ENCODE data around the gene AKIRIN2. TPM values are rescaled to one million over a fixed set of nuclear protein-coding genes. Genes with fewer than 3 reads are reported as not detected.

The AKIRIN2 gene
- total RNA-seq, 1 donor from 2014 or later = 65.4 TPM

DNA sequence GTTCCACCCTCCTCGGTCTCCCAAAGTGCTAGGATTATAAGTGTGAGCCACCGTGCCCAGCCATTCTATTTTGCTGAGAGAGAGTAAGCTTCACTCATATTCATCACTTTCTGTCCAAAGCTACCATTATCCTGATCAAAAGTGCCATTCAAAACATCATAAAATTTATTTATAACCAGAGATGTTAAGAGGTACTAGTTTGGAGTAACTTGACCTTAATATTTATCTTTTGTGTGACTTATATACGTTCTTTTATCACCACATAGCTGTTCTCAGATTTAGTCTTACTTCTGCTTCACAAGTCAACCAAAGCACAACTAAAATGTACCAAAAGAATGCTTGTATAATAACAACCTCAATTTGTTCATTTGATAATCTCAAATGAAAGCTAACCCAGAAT, 18.1 kb downstream of the AKIRIN2 start:
- H3K27ac Mint-ChIP-seq (ENCODE audit: unreplicated experiment) = no peak overlapping the region
- peaks cover 100% of the 10 kb centered on the region for H3K79me2 ChIP-seq (ENCODE audit: insufficient read depth, low read length)

DNA sequence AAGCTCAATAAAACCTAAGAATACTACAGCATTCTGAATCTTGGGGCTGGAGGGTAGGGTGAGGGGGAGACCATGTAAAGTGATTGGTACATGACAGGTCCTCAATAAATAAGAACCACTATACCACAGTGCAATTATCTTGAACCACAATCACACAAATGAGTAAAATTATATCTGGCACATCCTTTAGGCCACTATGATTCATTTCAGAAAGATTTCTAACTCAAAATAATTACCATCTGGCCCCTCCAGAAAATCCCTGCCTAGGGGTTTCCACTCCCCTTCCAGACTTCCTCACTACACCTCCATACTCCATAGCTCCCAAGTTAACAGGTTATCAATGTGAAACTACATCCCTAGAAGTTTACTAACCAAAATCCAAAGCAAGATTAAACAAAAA, 19.7 kb downstream of the AKIRIN2 start:
- no peak overlapping the region for H3K4me3 ChIP-seq (ENCODE audit: insufficient read depth, low read depth, low read length)
- H2AFZ ChIP-seq (ENCODE audit: low read depth, low read length) = no peak overlapping the region
- H3K27me3 ChIP-seq (ENCODE audit: insufficient read depth, low read length) = no peaks in the 10 kb centered on the region
- peaks cover 91% of the 10 kb centered on the region for H4K20me1 ChIP-seq (ENCODE audit: insufficient read depth, low read length)
- TF ChIP-seq CTCF (IDR thresholded peaks at IDR 0.05; ENCODE audit: insufficient read depth, low read depth, low read length) = no peak
- TF ChIP-seq EZH2 (IDR thresholded peaks at IDR 0.05; ENCODE audit: insufficient read depth, low read length) = no peak
- FAIRE-seq = no peak
- DNase-seq (ENCODE audit: low read depth) = peak; percentile 42
- H3K27me3 Mint-ChIP-seq (ENCODE audit: low read depth, unreplicated experiment) = no peaks in the 10 kb centered on the region
- H3K36me3 ChIP-seq (ENCODE audit: insufficient read depth, low read length) = peaks cover 15% of the 10 kb centered on the region
- H3K36me3 Mint-ChIP-seq (ENCODE audit: low read depth, unreplicated experiment) = peaks cover 9% of the 10 kb centered on the region
- H3K4me1 ChIP-seq (ENCODE audit: insufficient read depth, low read length) = peaks cover 10% of the 10 kb centered on the region
- peak overlapping the region; percentile 20 for H3K27ac Mint-ChIP-seq (ENCODE audit: unreplicated experiment)
- H3K4me1 Mint-ChIP-seq (ENCODE audit: low read depth, unreplicated experiment) = peaks cover 15% of the 10 kb centered on the region
- no peak overlapping the region for H3K9ac ChIP-seq (ENCODE audit: low read length)
- H3K4me2 ChIP-seq (ENCODE audit: low read length) = peak overlapping the region; percentile 40
- no peak overlapping the region for H3K27ac ChIP-seq (ENCODE audit: low read depth, low read length)
- no peaks in the 10 kb centered on the region for H3K9me3 ChIP-seq (ENCODE audit: insufficient read depth, low read depth, low read length)
- no peaks in the 10 kb centered on the region for H3K9me3 Mint-ChIP-seq (ENCODE audit: unreplicated experiment)
- H3K4me3 Mint-ChIP-seq (ENCODE audit: unreplicated experiment) = no peak overlapping the region
- peaks cover 98% of the 10 kb centered on the region for H3K79me2 ChIP-seq (ENCODE audit: insufficient read depth, low read length)

More for the DNA sequence above, 18.1 kb downstream of the AKIRIN2 start:
- H3K4me1 Mint-ChIP-seq (ENCODE audit: low read depth, unreplicated experiment) = peaks cover 15% of the 10 kb centered on the region
- DNase-seq (ENCODE audit: low read depth) = no peak
- H4K20me1 ChIP-seq (ENCODE audit: insufficient read depth, low read length) = peaks cover 99% of the 10 kb centered on the region
- no peak overlapping the region for H3K4me3 Mint-ChIP-seq (ENCODE audit: unreplicated experiment)
- H2AFZ ChIP-seq (ENCODE audit: low read depth, low read length) = no peak overlapping the region
- no peak overlapping the region for H3K4me2 ChIP-seq (ENCODE audit: low read length)
- peaks cover 14% of the 10 kb centered on the region for H3K36me3 ChIP-seq (ENCODE audit: insufficient read depth, low read length)
- H3K27me3 ChIP-seq (ENCODE audit: insufficient read depth, low read length) = no peaks in the 10 kb centered on the region
- no peaks in the 10 kb centered on the region for H3K9me3 Mint-ChIP-seq (ENCODE audit: unreplicated experiment)
- peaks cover 10% of the 10 kb centered on the region for H3K4me1 ChIP-seq (ENCODE audit: insufficient read depth, low read length)
- no peak overlapping the region for H3K27ac ChIP-seq (ENCODE audit: low read depth, low read length)
- no peaks in the 10 kb centered on the region for H3K27me3 Mint-ChIP-seq (ENCODE audit: low read depth, unreplicated experiment)
- H3K36me3 Mint-ChIP-seq (ENCODE audit: low read depth, unreplicated experiment) = peaks cover 2% of the 10 kb centered on the region
- no peak for FAIRE-seq
- H3K4me3 ChIP-seq (ENCODE audit: insufficient read depth, low read depth, low read length) = no peak overlapping the region
- no peaks in the 10 kb centered on the region for H3K9me3 ChIP-seq (ENCODE audit: insufficient read depth, low read depth, low read length)
- H3K9ac ChIP-seq (ENCODE audit: low read length) = no peak overlapping the region
- no peak for TF ChIP-seq CTCF (IDR thresholded peaks at IDR 0.05; ENCODE audit: insufficient read depth, low read depth, low read length)
- no peak for TF ChIP-seq EZH2 (IDR thresholded peaks at IDR 0.05; ENCODE audit: insufficient read depth, low read length)

DNA sequence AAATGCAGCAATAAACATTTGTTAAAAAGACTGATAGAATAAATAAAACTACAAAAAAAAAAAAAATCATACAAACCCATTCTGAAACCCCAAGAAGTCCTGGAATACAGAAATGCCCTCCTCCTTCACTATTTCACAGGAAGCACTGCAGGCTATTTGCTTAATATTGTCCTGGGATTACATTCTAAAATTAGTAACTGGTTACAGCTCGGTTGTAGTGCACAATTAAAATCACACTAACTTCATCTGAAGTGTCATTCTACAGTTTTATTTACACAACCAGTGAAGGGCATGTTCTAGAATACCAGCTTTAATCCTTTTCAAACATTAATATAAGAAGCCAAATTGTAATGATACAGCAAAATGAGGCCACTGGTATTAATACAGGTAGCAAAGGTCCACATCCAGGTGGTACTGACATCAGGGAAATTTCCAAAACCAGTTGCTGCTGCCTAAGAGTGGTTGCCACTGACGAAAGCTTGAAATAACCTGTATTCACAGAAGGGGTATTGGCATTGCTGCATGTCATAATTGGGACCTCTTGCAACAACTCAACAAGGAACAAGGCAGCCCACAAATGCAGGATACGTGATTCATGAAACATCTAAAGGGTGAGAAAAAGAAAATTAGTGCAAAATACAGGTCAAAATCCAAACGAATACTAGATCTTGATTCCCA, 26.9 kb downstream of the AKIRIN2 start:
- H3K36me3 ChIP-seq (ENCODE audit: insufficient read depth, low read length) = peaks cover 38% of the 10 kb centered on the region
- no peak overlapping the region for H3K27ac ChIP-seq (ENCODE audit: low read depth, low read length)
- peaks cover 50% of the 10 kb centered on the region for H3K79me2 ChIP-seq (ENCODE audit: insufficient read depth, low read length)
- no peaks in the 10 kb centered on the region for H3K4me1 ChIP-seq (ENCODE audit: insufficient read depth, low read length)
- no peak overlapping the region for H2AFZ ChIP-seq (ENCODE audit: low read depth, low read length)
- H3K9me3 ChIP-seq (ENCODE audit: insufficient read depth, low read depth, low read length) = no peaks in the 10 kb centered on the region
- Mint-ChIP-seq H3K27ac (ENCODE audit: unreplicated experiment) (no peak overlapping the region), H3K4me3 (ENCODE audit: unreplicated experiment) (no peak overlapping the region), H3K36me3 (ENCODE audit: low read depth, unreplicated experiment) (peaks cover 11% of the 10 kb centered on the region), H3K4me1 (ENCODE audit: low read depth, unreplicated experiment) (no peaks in the 10 kb centered on the region), H3K27me3 (ENCODE audit: low read depth, unreplicated experiment) (no peaks in the 10 kb centered on the region), H3K9me3 (ENCODE audit: unreplicated experiment) (no peaks in the 10 kb centered on the region)
- no peak overlapping the region for H3K4me2 ChIP-seq (ENCODE audit: low read length)
- no peaks in the 10 kb centered on the region for H3K27me3 ChIP-seq (ENCODE audit: insufficient read depth, low read length)
- H3K9ac ChIP-seq (ENCODE audit: low read length) = no peak overlapping the region
- no peak for DNase-seq (ENCODE audit: low read depth)
- FAIRE-seq = no peak
- H4K20me1 ChIP-seq (ENCODE audit: insufficient read depth, low read length) = peaks cover 42% of the 10 kb centered on the region
- no peak for TF ChIP-seq CTCF (IDR thresholded peaks at IDR 0.05; ENCODE audit: insufficient read depth, low read depth, low read length)
- TF ChIP-seq EZH2 (IDR thresholded peaks at IDR 0.05; ENCODE audit: insufficient read depth, low read length) = no peak
- no peak overlapping the region for H3K4me3 ChIP-seq (ENCODE audit: insufficient read depth, low read depth, low read length)
